ACC112 (cell line): ENCODE data around the gene C16orf90.
"Not testable (repeated sequence)": the region's sequence is repeated elsewhere in the genome, so short reads cannot be mapped to it uniquely, and the experiment has no call there.

Experiments used
- H2AFZ ChIP-seq: fragments of 200-600 bp; sonication (generic); one replicate; pipeline ENCODE4 v1.6.0; 2017; ENCODE audit warnings: antibody characterized with exemption, low read length; ENCODE audit not compliant: unreplicated experiment
- H3K27ac ChIP-seq: fragments of 200-600 bp; sonication (generic); 2 replicates; pipeline ENCODE4 v1.5.1; 2014; ENCODE audit warnings: low read depth, mild to moderate bottlenecking, antibody characterized with exemption, low read length, moderate library complexity
- H3K27me3 ChIP-seq: fragments of 200-600 bp; sonication (generic); 2 replicates; pipeline ENCODE4 v1.6.1; 2014; ENCODE audit warnings: mild to moderate bottlenecking, antibody characterized with exemption, low read length, moderate library complexity, mixed read lengths; ENCODE audit not compliant: insufficient read depth
- H3K36me3 ChIP-seq: fragments of 200-600 bp; sonication (generic); 2 replicates; pipeline ENCODE4 v1.6.1; 2016; ENCODE audit warnings: mild to moderate bottlenecking, antibody characterized with exemption, low read length, moderate library complexity, mixed read lengths; ENCODE audit not compliant: insufficient read depth
- H3K4me1 ChIP-seq: fragments of 200-600 bp; sonication (generic); one replicate; pipeline ENCODE4 v1.6.1; 2016; ENCODE audit warnings: low read length, mixed read lengths; ENCODE audit not compliant: insufficient read depth, unreplicated experiment, control insufficient read depth
- H3K4me3 ChIP-seq: fragments of 200-600 bp; sonication (generic); 2 replicates; pipeline ENCODE4 v1.5.1; 2014; ENCODE audit warnings: mild to moderate bottlenecking, low read depth, low read length
- H3K79me2 ChIP-seq: fragments of 200-600 bp; sonication (generic); one replicate; pipeline ENCODE4 v1.6.0; 2016; ENCODE audit warnings: low read length; ENCODE audit not compliant: control insufficient read depth, unreplicated experiment, insufficient read depth

C16orf90 gene

DNA sequence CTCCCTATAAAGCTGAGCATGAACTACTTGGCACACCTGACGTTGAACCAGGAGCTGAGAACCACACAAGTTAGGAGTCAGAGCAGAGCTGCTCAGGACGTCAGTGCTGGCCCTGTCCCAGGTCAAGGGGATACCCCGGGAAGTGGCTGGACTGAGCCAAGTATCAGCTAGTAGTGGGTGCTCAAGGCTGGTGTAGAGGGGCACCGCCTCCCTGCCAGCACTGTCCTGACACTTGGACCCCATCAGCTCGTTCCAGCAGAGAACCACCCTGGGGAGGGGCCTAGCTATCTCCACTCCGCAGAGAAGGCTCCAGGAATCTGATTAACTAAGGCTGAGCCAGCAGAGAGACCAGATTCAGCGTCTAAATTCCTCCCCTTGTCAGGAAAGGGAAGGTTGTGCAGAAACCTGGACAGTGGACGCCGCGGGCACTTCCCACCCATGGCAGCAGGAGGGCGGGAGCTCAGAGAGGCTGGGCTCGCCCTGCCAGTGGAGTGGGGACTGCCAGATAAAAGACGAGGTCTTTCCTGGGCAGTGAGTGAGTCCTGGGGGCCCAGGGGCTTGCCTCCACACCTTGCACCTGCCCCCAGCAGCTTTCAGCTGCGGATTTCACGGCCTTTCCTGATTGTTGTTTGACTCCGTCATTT lies 21.0 kb downstream of the C16orf90 start:
- no peak overlapping the region for H3K27ac ChIP-seq
- peaks cover 3% of the 10 kb centered on the region; the same call in 1 of the 2 replicates for H3K36me3 ChIP-seq
- H3K4me1 ChIP-seq = no peaks in the 10 kb centered on the region
- no peaks in the 10 kb centered on the region for H3K27me3 ChIP-seq
- H2AFZ ChIP-seq = no peak overlapping the region
- H3K79me2 ChIP-seq = peaks cover 68% of the 10 kb centered on the region
- H3K4me3 ChIP-seq = no peak overlapping the region

DNA sequence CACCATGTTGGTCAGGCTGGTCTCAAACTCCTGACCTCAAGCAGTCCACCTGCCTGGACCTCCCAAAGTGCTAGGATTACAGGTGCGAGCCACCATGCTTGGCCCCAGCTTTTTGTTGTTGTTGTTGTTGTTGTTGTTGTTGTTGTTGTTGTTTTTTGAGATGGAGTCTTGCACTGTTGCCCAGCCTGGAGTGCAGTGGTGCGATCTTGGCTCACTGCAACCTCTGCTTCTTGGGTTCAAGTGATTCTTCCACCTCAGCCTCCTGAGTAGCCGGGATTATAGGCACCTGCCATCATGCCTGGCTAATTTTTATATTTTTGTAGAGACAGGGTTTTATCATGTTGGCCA lies 21.7 kb downstream of the C16orf90 start:
- H3K27ac ChIP-seq, H3K4me3 ChIP-seq, H3K4me1 ChIP-seq, H3K36me3 ChIP-seq, H2AFZ ChIP-seq, H3K27me3 ChIP-seq: not testable (repeated sequence)
- peaks cover 74% of the 10 kb centered on the region for H3K79me2 ChIP-seq

GRCh38 chr16:3472878-3473595 lies 22.3 kb downstream of the C16orf90 start:
- Histone ChIP-seq H2AFZ (no peak overlapping the region), H3K4me1 (no peaks in the 10 kb centered on the region), H3K27ac (no peak overlapping the region), H3K36me3 (peaks cover 3% of the 10 kb centered on the region; the same call in 1 of the 2 replicates), H3K4me3 (no peak overlapping the region), H3K79me2 (peaks cover 75% of the 10 kb centered on the region), H3K27me3 (no peaks in the 10 kb centered on the region)

GRCh38 chr16:3471518-3472176 lies 23.6 kb downstream of the C16orf90 start:
- no peaks in the 10 kb centered on the region for H3K27me3 ChIP-seq
- H3K27ac ChIP-seq = no peak overlapping the region
- H3K79me2 ChIP-seq = peaks cover 89% of the 10 kb centered on the region
- no peak overlapping the region for H2AFZ ChIP-seq
- H3K4me3 ChIP-seq = no peak overlapping the region
- H3K4me1 ChIP-seq = peaks cover 3% of the 10 kb centered on the region
- peaks cover 3% of the 10 kb centered on the region; the same call in 1 of the 2 replicates for H3K36me3 ChIP-seq

DNA sequence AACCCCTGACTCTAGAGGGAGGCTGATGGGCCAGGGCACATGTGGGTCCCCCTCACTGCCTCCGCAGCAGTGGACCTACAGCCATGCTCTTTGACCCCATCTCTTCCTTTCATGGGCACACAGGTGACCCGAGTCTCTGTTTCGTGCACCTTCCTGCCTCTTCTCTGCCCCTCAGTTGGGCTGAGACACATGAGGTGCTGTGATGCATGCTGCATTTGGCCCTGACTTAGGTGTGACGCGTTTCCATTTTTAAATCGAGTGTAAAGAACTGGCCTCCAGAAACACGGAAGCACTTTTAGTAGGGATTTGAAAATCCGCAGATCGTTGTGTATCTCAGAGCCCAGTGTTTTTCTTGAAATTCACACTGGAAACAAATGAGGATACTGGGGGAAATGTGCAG lies 24.6 kb downstream of the C16orf90 start:
- peaks cover 92% of the 10 kb centered on the region for H3K79me2 ChIP-seq
- H3K4me3 ChIP-seq = no peak overlapping the region
- no peak overlapping the region for H3K27ac ChIP-seq
- H2AFZ ChIP-seq = no peak overlapping the region
- H3K27me3 ChIP-seq = no peaks in the 10 kb centered on the region
- peaks cover 3% of the 10 kb centered on the region for H3K4me1 ChIP-seq
- peaks cover 3% of the 10 kb centered on the region; the same call in 1 of the 2 replicates for H3K36me3 ChIP-seq

- no peaks in the 10 kb centered on the region for H3K27me3 ChIP-seq
- H3K27ac ChIP-seq = no peak overlapping the region
- H2AFZ ChIP-seq = no peak overlapping the region
- H3K79me2 ChIP-seq = peaks cover 93% of the 10 kb centered on the region
- H3K4me1 ChIP-seq = peaks cover 3% of the 10 kb centered on the region
- H3K36me3 ChIP-seq = peaks cover 3% of the 10 kb centered on the region; the same call in 1 of the 2 replicates
- H3K4me3 ChIP-seq = no peak overlapping the region
Observed at GRCh38 chr16:3469736-3470135, 25.6 kb downstream of the C16orf90 start.

DNA sequence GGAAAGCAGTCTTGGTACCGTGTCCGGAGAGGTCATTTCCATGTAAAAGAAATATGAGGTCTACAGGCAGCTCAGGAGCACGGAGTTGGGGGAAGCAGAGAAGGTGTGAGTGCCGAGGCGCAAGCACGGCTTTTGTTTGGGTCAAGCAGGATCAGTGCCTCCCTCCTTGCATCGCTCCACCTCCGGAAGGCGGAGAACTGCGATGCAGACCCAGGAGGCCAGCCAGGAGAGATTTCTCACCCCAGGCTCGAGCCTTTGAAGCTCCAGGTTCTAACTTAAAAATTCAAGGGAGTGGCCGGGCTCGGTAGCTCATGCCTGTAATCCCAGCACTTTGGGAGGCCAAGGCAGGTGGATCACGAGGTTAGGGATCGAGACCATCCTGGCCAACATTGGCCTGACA lies 26.8 kb downstream of the C16orf90 start:
- H3K36me3 ChIP-seq = peaks cover 3% of the 10 kb centered on the region; the same call in 1 of the 2 replicates
- no peak overlapping the region for H3K27ac ChIP-seq
- no peak overlapping the region for H2AFZ ChIP-seq
- no peaks in the 10 kb centered on the region for H3K27me3 ChIP-seq
- H3K4me1 ChIP-seq = peaks cover 3% of the 10 kb centered on the region
- peaks cover 92% of the 10 kb centered on the region for H3K79me2 ChIP-seq
- H3K4me3 ChIP-seq = no peak overlapping the region

DNA sequence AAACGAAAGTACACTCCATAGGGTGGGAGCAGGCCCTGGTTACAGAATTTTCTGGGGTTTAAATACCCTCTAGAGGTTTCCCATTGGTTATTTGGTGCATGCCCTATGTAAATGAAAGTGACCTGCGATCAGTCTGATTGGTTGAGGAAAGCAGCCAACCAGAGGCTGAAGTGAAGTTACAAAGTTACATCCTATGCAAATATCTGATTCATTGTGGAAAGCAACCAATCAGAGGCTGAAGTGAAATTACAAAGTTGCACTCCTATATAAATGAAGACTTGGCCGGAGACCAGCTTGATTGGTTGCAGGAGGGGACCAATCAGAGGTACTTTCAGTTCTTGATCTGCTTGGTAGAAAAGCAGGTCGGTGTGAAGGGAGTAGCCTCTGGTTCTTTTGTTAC lies 27.4 kb downstream of the C16orf90 start:
- Histone ChIP-seq H3K36me3 (peaks cover 5% of the 10 kb centered on the region; the same call in 1 of the 2 replicates), H3K27ac (no peak overlapping the region), H3K4me1 (peaks cover 3% of the 10 kb centered on the region), H3K27me3 (no peaks in the 10 kb centered on the region), H3K79me2 (peaks cover 94% of the 10 kb centered on the region), H2AFZ (no peak overlapping the region), H3K4me3 (no peak overlapping the region)

- Histone ChIP-seq H3K4me3 (no peak overlapping the region), H2AFZ (no peak overlapping the region), H3K4me1 (peaks cover 3% of the 10 kb centered on the region), H3K27ac (no peak overlapping the region), H3K36me3 (0 out of 2 replicates have a peak, but pooled peaks cover 4% of the 10 kb centered on the region), H3K27me3 (no peaks in the 10 kb centered on the region), H3K79me2 (peaks cover 94% of the 10 kb centered on the region)
Observed at GRCh38 chr16:3467182-3467581, 28.1 kb downstream of the C16orf90 start.

GRCh38 chr16:3465911-3466584 lies 29.2 kb downstream of the C16orf90 start:
- H3K27me3 ChIP-seq = no peaks in the 10 kb centered on the region
- no peak overlapping the region for H3K27ac ChIP-seq
- H3K4me1 ChIP-seq = peaks cover 3% of the 10 kb centered on the region
- peaks cover 98% of the 10 kb centered on the region for H3K79me2 ChIP-seq
- H3K4me3 ChIP-seq = no peak overlapping the region
- 0 out of 2 replicates have a peak, but pooled peaks cover 4% of the 10 kb centered on the region for H3K36me3 ChIP-seq
- no peak overlapping the region for H2AFZ ChIP-seq
